GM12874 (cell line): Measurements from ENCODE around the gene SCT.

ENCODE experiments used
- TF ChIP-seq, protein P1 (sequence below): IDR thresholded peaks from 2 replicates; pipeline ENCODE4 v1.5.1; 2011; ENCODE audit warnings: low read depth, mild to moderate bottlenecking, control low read depth, low read length, moderate library complexity; ENCODE audit not compliant: insufficient read depth

Gene SCT

DNA sequence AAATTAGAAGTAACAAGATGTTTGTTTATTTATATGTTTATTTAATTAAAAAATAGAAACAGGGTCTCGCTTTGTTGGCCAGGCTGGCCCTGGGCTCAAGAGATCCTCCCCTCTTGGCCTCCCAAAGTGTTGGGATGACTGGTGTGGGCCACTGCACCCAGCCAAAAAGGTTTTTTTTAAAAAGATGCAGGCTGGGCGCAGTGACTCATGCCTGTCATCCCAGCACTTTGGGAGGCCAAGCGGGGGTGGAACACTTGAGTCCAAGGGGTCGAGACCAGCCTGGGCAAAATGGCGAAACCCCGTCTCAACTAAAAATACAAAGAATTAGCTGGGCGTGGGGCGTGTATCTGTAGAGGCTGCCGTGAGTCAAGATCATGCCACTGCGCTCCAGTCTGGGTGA, 23.5 kb upstream of the SCT start:
- TF ChIP-seq, protein P1, sequence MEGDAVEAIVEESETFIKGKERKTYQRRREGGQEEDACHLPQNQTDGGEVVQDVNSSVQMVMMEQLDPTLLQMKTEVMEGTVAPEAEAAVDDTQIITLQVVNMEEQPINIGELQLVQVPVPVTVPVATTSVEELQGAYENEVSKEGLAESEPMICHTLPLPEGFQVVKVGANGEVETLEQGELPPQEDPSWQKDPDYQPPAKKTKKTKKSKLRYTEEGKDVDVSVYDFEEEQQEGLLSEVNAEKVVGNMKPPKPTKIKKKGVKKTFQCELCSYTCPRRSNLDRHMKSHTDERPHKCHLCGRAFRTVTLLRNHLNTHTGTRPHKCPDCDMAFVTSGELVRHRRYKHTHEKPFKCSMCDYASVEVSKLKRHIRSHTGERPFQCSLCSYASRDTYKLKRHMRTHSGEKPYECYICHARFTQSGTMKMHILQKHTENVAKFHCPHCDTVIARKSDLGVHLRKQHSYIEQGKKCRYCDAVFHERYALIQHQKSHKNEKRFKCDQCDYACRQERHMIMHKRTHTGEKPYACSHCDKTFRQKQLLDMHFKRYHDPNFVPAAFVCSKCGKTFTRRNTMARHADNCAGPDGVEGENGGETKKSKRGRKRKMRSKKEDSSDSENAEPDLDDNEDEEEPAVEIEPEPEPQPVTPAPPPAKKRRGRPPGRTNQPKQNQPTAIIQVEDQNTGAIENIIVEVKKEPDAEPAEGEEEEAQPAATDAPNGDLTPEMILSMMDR: no peak

DNA sequence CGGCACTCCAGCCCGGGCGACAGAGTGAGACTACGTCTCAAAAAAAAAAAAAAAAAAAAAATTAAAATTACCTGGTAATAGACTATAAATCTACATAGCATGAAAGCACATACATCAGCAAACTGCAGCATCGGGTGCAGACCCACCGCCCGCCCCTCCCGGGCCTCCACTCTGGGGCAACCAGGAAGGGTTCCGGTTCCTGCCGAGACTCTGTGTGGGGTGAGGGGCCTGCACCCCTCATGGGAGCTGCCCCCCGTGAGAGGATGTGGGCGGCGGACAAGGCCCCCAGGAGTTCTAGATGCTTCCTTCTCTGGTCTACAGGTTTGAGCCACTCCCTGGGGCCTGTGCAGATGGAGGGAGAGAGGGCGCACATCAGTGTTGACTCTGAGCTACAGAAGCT, 19.2 kb upstream of the SCT start:
- TF ChIP-seq, protein P1: no peak

DNA sequence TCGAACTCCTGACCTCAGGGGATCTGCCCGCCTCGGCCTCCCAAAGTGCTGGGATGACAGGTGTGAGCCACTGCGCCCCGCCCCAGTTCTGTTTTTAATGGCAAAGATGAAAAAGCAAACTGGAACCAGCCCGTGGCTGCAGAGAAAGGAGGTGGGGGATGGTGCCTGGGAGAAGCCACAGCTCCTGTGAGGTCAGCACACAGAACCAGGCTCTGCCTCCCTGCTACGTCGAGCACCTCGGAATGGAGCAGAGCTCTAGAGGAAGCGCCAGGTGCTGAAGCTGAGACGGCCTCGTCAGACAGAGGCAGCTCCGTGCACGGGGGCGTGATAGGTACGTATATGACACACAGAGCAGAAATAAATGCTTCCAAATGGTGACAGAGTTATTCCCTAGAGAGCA, 18.6 kb upstream of the SCT start:
- TF ChIP-seq, protein P1: no peak

DNA sequence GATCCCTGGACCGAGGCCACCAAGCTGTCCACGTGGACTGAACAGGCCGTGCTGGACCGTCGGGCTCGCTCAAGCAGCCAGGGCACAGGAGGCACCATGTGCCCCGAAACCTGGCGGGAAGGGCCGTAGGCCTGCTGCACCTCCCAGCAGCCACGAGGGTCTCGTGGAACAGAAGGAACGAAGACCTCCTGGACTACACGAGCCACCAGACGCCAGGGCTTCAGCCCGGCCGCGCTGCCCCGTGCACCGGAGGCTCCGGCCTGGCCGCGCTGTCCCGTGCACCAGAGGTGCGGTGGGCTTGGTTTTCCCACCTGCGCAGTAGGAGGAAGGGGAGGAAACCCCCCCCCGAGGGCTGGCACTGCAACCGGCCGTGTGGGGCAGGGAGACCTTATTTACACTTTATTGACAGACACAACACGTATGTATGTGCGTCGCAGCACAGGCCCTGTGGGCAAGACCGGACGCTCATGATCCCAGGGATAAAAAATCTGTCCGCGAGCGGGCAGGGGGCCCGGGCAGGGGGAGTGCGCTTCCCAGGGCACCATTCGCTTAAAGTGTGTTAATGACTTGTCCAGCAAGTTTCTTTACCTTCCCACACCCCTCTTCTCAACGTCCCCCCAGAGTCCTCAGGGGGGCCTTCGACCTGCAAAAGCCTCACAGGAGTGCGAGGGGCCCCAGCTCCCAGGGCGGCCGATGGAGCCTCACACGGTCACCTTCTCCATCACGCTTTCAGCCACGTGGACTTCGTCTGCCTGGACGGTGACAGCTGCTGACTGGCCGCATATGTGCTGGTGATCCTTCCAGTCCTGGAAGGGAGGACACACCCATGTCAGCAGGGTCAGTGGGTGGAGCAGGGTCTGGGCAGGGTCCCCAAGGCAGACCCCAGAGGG, 17.1 kb upstream of the SCT start:
- TF ChIP-seq, protein P1: no peak

DNA sequence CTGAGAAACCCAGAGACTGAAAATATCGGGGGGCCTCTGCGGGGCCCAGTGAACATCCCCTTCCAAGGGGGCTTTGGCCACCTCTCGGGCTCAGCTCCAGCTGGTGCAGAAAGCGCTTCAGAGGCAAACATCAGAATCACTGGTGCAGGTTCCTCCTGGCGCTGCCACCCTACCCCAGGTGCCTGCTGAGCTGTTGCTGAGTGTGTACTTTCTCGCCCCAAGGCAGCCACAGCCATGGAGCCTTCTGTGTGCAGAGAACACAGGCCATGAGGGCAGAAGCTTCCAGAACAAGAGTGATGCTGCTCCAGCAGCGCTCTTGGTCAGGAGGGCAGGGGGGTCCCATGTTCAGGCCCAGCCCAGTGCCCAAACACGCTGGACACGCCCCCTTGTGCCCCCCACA, 16.4 kb upstream of the SCT start:
- TF ChIP-seq, protein P1: no peak

DNA sequence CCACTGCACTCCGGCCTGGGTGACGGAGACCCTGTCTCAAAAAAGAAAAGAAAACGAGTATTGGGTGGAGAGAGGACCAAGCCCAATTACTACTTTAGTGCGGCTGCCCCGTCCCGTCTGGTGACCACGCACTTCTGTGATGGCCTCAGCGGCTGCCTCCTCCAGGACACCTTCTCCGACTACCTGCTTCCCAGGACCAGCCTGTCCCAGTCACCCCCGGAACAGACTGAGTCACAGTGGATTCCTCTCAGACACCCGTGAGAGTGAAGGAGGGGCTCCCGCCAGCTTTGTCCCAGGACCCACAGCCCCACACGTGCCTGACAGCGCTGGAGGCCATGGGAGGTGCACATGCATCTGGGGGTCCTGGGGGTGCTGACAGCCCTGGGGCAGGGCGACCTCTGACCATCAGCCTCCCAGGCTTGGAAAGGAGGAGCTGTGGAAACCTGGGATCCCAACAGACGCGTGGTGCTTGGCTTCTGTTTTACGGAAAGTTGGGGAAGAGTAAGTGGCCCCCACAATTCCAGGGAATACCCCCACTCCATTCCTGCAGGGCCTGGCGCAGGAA, 14.9 kb upstream of the SCT start:
- TF ChIP-seq, protein P1: no peak

DNA sequence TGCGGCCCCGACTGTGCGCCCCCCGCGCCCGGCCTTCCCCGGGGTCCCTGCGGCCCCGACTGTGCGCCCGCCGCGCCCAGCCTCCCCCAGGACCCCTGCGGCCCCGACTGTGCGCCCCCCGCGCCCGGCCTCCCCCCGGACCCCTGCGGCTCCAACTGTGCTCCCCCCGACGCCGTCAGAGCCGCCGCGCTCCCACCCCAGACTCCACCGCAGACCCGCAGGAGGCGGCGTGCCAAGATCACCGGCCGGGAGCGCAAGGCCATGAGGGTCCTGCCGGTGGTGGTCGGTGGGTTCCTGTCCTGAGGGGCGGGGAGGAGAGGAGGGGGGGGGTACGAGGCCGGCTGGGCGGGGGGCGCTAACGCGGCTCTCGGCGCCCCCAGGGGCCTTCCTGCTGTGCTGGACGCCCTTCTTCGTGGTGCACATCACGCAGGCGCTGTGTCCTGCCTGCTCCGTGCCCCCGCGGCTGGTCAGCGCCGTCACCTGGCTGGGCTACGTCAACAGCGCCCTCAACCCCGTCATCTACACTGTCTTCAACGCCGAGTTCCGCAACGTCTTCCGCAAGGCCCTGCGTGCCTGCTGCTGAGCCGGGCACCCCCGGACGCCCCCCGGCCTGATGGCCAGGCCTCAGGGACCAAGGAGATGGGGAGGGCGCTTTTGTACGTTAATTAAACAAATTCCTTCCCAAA, 13.2 kb upstream of the SCT start:
- TF ChIP-seq, protein P1: no peak
